Stimulated activated CD8-positive, alpha-beta memory T cell treated with anti-CD3 and anti-CD28 coated beads, Interleukin-15, amount 100 ng/mL, for 24 hours (primary cell): ENCODE results near the gene KANSL1.

ENCODE experiments used
- DNase-seq: peaks from one replicate; pipeline ENCODE4 v3.0.0-alpha.2; 2020; ENCODE audit warnings: low read depth

Gene KANSL1

GRCh38 chr17:45997624-45998023 is 195.6 kb downstream of the KANSL1 start:
- no peak for DNase-seq

DNA sequence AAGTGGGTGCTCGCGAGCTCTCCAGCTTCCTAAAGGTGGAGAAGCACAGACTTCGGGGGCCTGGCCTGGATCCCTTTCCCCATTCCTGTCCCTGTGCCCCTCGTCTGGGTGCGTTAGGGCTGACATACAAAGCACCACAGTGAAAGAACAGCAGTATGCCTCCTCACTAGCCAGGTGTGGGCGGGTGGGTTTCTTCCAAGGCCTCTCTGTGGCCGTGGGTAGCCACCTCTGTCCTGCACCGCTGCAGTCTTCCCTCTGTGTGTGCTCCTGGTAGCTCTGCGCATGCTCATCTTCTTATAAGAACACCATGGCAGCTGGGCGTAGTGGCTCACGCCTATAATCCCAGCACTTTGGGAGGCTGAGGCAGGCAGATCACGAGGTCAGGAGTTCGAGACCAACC is 196.1 kb downstream of the KANSL1 start:
- no peak for DNase-seq

GRCh38 chr17:45996282-45996937 is 196.8 kb downstream of the KANSL1 start:
- DNase-seq = no peak

DNA sequence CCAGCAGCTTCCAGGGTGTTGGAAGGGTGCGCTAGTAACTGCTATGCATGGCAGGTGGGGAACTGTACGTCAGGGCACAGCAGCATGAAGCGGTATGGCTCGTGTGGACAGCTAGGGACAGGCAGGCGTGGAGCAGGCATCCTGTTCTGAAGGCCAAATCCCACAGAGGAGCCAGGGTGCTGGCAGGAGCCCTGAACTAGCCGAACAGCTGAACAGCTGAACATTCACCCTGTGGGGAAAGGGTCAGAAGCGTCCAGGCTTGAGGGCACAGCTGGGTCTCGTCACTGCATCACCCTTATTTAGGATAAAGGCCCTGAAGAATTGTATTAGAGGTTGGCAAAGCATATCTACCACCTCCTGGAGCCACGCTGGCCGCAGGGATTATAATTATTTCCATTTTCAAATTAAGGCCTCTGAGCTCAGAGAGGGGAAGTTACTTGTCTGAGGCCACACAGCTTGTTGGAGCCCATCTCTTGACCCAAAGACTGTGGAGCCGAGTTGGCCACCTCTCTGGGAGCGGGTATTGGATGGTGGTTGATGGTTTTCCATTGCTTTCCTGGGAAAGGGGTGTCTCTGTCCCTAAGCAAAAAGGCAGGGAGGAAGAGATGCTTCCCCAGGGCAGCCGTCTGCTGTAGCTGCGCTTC is 197.5 kb downstream of the KANSL1 start:
- no peak for DNase-seq

- no peak for DNase-seq
Measured at GRCh38 chr17:45994987-45995386, 198.2 kb downstream of the KANSL1 start.

- DNase-seq = no peak
Measured at GRCh38 chr17:45993962-45994627, 199.1 kb downstream of the KANSL1 start.

DNA sequence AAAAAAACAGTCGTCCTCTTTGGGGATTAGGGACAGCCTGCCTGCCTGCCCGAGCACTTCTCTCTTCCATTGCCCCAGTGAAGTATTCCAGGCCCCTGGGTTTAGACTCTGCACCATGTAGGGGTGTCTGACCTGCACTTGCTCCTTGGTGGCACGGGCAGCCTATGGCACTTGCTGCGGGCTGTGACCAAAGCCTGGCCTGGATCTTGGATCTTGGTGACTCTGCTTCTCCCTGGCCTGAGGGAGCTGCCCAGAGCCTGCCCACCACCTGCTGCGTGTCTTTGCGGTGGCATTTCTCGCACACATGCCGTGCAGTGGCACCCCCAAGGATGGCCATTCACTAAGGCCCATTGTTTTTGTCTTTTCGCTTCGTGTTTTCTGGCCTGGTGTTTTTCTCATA is 200.3 kb downstream of the KANSL1 start:
- no peak for DNase-seq

- DNase-seq = no peak
Measured at GRCh38 chr17:45992175-45992574, 201.1 kb downstream of the KANSL1 start.

DNA sequence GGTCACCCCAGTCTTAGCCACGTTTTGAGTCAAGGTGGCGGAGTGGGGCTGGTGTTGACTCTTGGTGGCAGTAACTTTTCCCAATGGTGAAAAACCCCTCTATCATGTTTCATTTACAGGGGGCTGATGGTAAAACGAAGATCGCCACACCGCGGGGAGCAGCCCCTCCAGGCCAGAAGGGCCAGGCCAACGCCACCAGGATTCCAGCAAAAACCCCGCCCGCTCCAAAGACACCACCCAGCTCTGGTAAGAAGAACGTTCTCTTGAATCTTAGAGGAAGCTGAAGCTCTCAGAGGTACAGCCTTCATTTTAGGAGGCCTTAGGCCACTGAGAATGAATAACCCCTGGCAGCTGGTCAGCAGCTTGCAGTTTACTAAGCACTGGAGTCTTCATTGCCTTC is 201.9 kb downstream of the KANSL1 start:
- no peak for DNase-seq

GRCh38 chr17:45990886-45991285 is 202.3 kb downstream of the KANSL1 start:
- DNase-seq = no peak

GRCh38 chr17:45989759-45990158 is 203.5 kb downstream of the KANSL1 start:
- no peak for DNase-seq

DNA sequence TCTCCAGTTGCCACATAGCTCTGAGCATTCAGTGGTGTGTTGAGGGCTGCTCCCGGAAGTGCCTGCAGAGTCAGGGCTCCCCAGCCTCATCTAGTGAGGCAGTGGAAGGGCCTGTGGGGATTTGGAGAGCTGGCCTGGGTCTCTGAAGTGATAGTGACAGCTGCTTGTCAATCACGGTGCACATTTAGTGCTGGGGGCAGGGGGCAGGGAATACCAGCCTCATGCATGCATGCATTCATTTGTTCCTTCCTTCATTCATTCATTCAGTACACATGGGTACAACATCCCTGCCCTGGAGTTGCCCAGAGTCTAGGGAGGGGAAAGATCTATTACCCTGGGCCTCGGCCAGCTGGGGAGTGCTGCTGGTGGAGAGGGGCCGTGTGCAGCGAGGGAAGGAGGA is 205.5 kb downstream of the KANSL1 start:
- DNase-seq = no peak

DNA sequence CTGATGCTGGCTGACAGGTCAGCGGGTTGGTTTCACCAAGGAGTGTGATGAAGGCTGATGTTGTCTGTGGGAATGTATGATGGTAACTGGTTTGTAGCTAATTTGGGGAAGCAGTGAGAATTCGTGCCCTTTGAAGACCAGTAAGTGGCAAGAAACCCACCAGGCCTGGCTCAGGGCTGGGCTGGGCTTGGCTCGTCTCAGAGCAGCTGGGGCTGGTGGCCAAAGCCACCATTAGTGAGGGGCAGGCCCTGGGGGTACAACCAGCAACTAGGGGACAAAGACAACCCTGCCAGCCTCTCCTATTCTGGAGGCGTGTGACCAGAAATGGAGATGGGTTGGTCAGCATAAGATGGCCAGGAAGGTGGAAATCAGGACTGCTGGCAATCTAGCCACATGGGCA is 207.2 kb downstream of the KANSL1 start:
- DNase-seq = no peak

DNA sequence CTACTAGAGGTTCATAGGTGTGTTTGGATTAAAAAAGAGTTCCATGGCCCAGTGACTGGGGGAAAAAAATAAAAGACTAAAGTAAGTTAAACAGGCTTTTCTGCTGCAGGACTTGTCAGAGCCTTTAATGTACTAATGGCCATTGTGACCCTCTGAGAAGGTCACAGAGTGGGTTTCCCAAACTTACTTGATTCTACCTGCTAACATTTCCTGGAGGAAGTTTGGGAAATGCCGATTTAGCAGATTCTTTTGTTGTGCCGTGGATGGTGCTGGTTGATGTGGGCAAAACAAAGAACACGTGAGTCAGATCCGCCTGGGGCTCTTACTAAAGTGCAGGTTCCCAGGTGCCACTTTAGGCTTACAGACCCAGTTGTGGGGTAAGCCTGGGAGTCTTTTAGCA is 207.8 kb downstream of the KANSL1 start:
- no peak for DNase-seq

DNA sequence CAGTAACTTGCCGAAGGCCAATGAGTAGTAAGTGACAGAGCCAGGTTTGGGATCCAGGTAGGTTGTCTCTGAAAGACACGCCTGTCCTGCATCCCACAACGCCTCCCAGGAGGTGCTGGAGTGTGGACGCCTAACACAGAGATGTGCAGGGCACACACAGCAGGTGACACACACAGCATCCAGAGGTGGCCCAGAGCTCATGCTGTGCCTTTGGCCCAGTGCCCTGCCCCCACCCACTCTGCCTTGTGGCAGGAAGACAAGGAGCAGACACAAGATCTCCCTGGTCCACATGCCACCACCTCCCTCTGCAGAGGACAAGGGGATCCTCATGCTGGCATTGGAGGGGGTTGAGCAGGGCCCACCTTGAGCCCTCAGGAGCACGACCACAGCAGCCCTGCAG is 208.9 kb downstream of the KANSL1 start:
- DNase-seq = no peak

DNA sequence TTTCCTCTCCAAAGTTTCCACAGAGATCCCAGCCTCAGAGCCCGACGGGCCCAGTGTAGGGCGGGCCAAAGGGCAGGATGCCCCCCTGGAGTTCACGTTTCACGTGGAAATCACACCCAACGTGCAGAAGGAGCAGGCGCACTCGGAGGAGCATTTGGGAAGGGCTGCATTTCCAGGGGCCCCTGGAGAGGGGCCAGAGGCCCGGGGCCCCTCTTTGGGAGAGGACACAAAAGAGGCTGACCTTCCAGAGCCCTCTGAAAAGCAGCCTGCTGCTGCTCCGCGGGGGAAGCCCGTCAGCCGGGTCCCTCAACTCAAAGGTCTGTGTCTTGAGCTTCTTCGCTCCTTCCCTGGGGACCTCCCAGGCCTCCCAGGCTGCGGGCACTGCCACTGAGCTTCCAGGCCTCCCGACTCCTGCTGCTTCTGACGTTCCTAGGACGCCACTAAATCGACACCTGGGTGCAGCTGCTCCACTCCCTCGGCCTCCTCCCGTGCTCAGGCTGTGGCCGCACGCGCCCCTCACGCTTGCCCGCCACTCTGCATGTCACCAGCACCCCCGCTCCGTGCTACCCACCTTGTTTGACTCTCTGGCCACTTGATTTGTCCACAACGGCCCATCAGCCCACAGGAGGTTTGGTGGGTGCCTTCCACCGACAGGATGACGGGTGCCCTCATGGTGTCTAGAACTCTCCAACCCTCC is 209.5 kb downstream of the KANSL1 start:
- DNase-seq = no peak

DNA sequence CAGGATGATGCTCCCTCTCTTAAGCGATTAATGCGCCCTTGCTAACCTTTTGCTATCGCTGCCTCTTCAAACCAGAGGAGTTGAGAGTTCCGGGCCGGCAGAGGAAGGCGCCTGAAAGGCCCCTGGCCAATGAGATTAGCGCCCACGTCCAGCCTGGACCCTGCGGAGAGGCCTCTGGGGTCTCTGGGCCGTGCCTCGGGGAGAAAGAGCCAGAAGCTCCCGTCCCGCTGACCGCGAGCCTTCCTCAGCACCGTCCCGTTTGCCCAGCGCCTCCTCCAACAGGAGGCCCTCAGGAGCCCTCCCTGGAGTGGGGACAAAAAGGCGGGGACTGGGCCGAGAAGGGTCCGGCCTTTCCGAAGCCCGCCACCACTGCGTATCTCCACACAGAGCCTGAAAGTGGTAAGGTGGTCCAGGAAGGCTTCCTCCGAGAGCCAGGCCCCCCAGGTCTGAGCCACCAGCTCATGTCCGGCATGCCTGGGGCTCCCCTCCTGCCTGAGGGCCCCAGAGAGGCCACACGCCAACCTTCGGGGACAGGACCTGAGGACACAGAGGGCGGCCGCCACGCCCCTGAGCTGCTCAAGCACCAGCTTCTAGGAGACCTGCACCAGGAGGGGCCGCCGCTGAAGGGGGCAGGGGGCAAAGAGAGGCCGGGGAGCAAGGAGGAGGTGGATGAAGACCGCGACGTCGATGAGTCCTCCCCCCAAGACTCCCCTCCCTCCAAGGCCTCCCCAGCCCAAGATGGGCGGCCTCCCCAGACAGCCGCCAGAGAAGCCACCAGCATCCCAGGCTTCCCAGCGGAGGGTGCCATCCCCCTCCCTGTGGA is 210.2 kb downstream of the KANSL1 start:
- DNase-seq = no peak

- no peak for DNase-seq
Measured at GRCh38 chr17:45981306-45981705, 211.9 kb downstream of the KANSL1 start.

DNA sequence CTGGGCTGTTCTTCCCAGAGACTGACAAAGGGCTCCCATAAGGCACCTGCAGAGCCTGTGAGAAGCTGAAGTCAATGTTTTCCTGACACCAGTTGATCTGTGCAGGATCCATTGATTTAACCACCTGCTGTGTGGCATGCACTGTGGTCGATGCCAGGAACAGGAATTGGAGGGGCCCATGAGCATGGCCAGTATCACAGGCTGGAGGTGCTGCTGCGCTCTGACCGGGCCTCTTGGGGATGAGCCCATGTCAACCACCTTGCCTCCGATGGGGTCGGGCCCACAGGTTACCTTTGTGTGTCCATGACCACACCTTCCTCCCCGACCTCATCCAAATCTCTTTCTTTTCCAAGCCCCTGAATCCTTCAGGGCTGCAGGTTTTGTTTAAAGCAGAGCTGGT is 212.4 kb downstream of the KANSL1 start:
- no peak for DNase-seq
